ENCODE measurements around the gene ACOT8. TPM values are rescaled to one million over a fixed set of nuclear protein-coding genes. Genes with fewer than 3 reads are reported as not detected.

The ACOT8 gene
- total and polyA plus RNA-seq, 2 of the 8 experiments (the other 6 are each of a cell fraction or from before 2014, with no cell fraction given): 37.6 to 88.8 TPM

- TF ChIP-seq KDM4A (IDR thresholded peaks at IDR 0.05; ENCODE audit: low read depth, low read length, severe bottlenecking) (peak; percentile 84), ATF2 (IDR thresholded peaks at IDR 0.05; ENCODE audit: low read length) (no peak), GABPA (IDR thresholded peaks at IDR 0.05; ENCODE audit: borderline replicate concordance, insufficient read depth, low read length) (no peak; the same call in 1 of the 2 replicates), RAD21 (IDR thresholded peaks at IDR 0.05 in 1 of 2, conservative IDR thresholded peaks at IDR 0.05 in 1 of 2; ENCODE audit: low read depth in 2 of 2, low read length in 2 of 2) (peak; percentile 74 to 77), CBX5 (IDR thresholded peaks at IDR 0.05; ENCODE audit: low read depth, low read length) (no peak), E2F6 (IDR thresholded peaks at IDR 0.05) (peak; percentile 90), RBBP5 (IDR thresholded peaks at IDR 0.05; ENCODE audit: borderline replicate concordance, low read depth, low read length) (no peak), CTBP2 (IDR thresholded peaks at IDR 0.05; ENCODE audit: borderline replicate concordance, insufficient read depth, insufficient read length, low read length) (peak; percentile 66), YY1 (IDR thresholded peaks at IDR 0.05; ENCODE audit: low read depth, low read length) (peak; percentile 72), KDM5A (IDR thresholded peaks at IDR 0.05; ENCODE audit: low read length) (no peak), BRCA1 (IDR thresholded peaks at IDR 0.05; ENCODE audit: low read depth, low read length) (no peak), TAF1 (IDR thresholded peaks at IDR 0.05; ENCODE audit: low read depth, low read length) (0 out of 2 replicates have a peak, but pooled peaks have one; percentile 24), CBX8 (IDR thresholded peaks at IDR 0.05; ENCODE audit: borderline replicate concordance, low read depth, low read length) (no peak), CHD2 (IDR thresholded peaks at IDR 0.05; ENCODE audit: low read length) (no peak), POLR2A (IDR thresholded peaks at IDR 0.05; ENCODE audit: control extremely low read depth in 1 of 2, low read depth in 2 of 2, low read length in 2 of 2) (0 out of 3 replicates have a peak, but pooled peaks of 1 of the 2 experiments have one; percentile 42), SUZ12 (IDR thresholded peaks at IDR 0.05; ENCODE audit: low read length) (no peak), BCL11A (IDR thresholded peaks at IDR 0.05; ENCODE audit: low read depth in 2 of 2, low read length in 2 of 2) (no peak), SIRT6 (IDR thresholded peaks at IDR 0.05; ENCODE audit: low read length) (no peak)
These were observed 33.0 kb downstream of the ACOT8 start (continued) for GRCh38 chr20:45823949-45824835.

Data from H1 (cell line).